SK-N-SH treated with all-trans-retinoic acid at 6 μM for 48 hours (cell line): ENCODE results near the gene GNG10.

Source experiments
- ARNTL ChIP-seq: fragments of 450-650 bp; formaldehyde crosslinking; IDR thresholded peaks from 2 replicates; pipeline ENCODE4 v1.5.0; 2020; ENCODE audit warnings: low read depth, mild to moderate bottlenecking, moderate library complexity, borderline replicate concordance
- BACH2 ChIP-seq: fragments of 250-450 bp; sonication (Bioruptor Pico); IDR thresholded peaks from 2 replicates; pipeline ENCODE4 v1.9.0; 2021; ENCODE audit warnings: mild to moderate bottlenecking, borderline replicate concordance
- ESRRG ChIP-seq: fragments of 250-450 bp; sonication (Bioruptor Pico); IDR thresholded peaks from 2 replicates; pipeline ENCODE4 v1.6.1; 2021; ENCODE audit warnings: mild to moderate bottlenecking
- PPARA ChIP-seq: fragments of 250-450 bp; sonication (Bioruptor Pico); IDR thresholded peaks from 2 replicates; pipeline ENCODE4 v1.5.0; 2020; ENCODE audit warnings: mild to moderate bottlenecking, borderline replicate concordance
- RARB ChIP-seq: fragments of 250-450 bp; sonication (Bioruptor Pico); IDR thresholded peaks from 2 replicates; pipeline ENCODE4 v1.8.0; 2021; ENCODE audit warnings: mild to moderate bottlenecking, moderate library complexity
- SNAI2 ChIP-seq: fragments of 250-450 bp; sonication (Bioruptor Pico); IDR thresholded peaks from 2 replicates; pipeline ENCODE4 v1.5.0; 2020; ENCODE audit warnings: mild to moderate bottlenecking, moderate library complexity
- TOX ChIP-seq: fragments of 250-450 bp; sonication (Bioruptor Pico); IDR thresholded peaks from 2 replicates; pipeline ENCODE4 v1.8.0; 2021; ENCODE audit warnings: mild to moderate bottlenecking, moderate library complexity, borderline replicate concordance
- ZNF565 ChIP-seq: fragments of 450-650 bp; formaldehyde crosslinking; conservative IDR thresholded peaks from 2 replicates; pipeline ENCODE4 v1.5.0; 2020; ENCODE audit warnings: low read depth, mild to moderate bottlenecking, moderate library complexity
- TF ChIP-seq, protein P1 (sequence below): fragments of 250-450 bp; sonication (Bioruptor Pico); IDR thresholded peaks from 2 replicates; pipeline ENCODE4 v1.5.1; 2020; ENCODE audit warnings: low read depth, mild to moderate bottlenecking, moderate library complexity
- TF ChIP-seq, protein P2 (sequence below): fragments of 250-450 bp; sonication (Bioruptor Pico); IDR thresholded peaks from 2 replicates; pipeline ENCODE4 v1.8.0; 2021; ENCODE audit warnings: low read depth, mild to moderate bottlenecking, moderate library complexity, borderline replicate concordance

DNA sequence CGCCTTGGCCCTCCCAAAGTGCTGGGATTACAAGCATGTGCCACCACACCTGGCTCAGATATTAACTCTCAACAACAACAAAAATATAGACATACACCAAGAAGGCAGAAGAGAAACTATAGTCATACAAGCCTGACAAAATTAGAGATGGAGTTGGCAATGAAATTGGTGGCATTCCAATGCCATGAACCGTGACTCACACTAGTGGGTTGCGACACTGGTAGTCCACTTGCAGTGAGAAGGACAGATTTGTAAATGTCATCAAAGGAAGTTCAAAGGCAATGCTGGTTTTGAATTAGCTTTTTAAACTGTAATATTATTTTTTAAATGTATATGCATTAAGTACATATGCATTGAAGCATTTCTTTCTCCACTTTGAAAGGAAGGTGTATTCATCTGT, 38.8 kb upstream of the GNG10 start:
- TF ChIP-seq, protein P1, sequence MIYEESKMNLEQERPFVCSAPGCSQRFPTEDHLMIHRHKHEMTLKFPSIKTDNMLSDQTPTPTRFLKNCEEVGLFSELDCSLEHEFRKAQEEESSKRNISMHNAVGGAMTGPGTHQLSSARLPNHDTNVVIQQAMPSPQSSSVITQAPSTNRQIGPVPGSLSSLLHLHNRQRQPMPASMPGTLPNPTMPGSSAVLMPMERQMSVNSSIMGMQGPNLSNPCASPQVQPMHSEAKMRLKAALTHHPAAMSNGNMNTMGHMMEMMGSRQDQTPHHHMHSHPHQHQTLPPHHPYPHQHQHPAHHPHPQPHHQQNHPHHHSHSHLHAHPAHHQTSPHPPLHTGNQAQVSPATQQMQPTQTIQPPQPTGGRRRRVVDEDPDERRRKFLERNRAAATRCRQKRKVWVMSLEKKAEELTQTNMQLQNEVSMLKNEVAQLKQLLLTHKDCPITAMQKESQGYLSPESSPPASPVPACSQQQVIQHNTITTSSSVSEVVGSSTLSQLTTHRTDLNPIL: no peak
- TF ChIP-seq BACH2: no peak
- no peak for TF ChIP-seq ARNTL (CRISPR knock-in tag)
- no peak for TF ChIP-seq TOX
- TF ChIP-seq ZNF565: no peak
- TF ChIP-seq, protein P2, sequence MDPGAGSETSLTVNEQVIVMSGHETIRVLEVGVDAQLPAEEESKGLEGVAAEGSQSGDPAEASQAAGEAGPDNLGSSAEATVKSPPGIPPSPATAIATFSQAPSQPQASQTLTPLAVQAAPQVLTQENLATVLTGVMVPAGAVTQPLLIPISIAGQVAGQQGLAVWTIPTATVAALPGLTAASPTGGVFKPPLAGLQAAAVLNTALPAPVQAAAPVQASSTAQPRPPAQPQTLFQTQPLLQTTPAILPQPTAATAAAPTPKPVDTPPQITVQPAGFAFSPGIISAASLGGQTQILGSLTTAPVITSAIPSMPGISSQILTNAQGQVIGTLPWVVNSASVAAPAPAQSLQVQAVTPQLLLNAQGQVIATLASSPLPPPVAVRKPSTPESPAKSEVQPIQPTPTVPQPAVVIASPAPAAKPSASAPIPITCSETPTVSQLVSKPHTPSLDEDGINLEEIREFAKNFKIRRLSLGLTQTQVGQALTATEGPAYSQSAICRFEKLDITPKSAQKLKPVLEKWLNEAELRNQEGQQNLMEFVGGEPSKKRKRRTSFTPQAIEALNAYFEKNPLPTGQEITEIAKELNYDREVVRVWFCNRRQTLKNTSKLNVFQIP (CRISPR knock-in tag): no peak
- TF ChIP-seq RARB: no peak
- no peak for TF ChIP-seq ESRRG (CRISPR knock-in tag)
- TF ChIP-seq SNAI2 (CRISPR knock-in tag): no peak
- TF ChIP-seq PPARA (CRISPR knock-in tag): no peak
